Hematopoietic multipotent progenitor cell (in vitro differentiated cells): ENCODE results near the gene VSTM2B. TPM values are rescaled to one million over a fixed set of nuclear protein-coding genes. Genes with fewer than 3 reads are reported as not detected.
"Not testable (repeated sequence)": the region's sequence is repeated elsewhere in the genome, so short reads cannot be mapped to it uniquely, and the experiment has no call there.

Source experiments
- DNase-seq, 3 donors: peaks; one replicate each; pipeline ENCODE4 v3.0.0-alpha.2; 2011 to 2015; ENCODE audit warnings: low read depth in 2 of 3, low spot score in 2 of 3
- total RNA-seq: library from RNA; depleted of rRNA; stranded (reverse); fragments of >200 nt; gene quantifications from one replicate; pipeline ENCODE4 v1.2.3, GENCODE V29; 2012

The VSTM2B gene
- total RNA-seq, 1 donor, result not detected

GRCh38 chr19:29544656-29545360, 19.0 kb downstream of the VSTM2B start:
- DNase-seq, result no peak

GRCh38 chr19:29545447-29545846, 19.7 kb downstream of the VSTM2B start:
- not testable (repeated sequence) for DNase-seq

- DNase-seq, result no peak
Measured at GRCh38 chr19:29545866-29546582, 20.2 kb downstream of the VSTM2B start.

GRCh38 chr19:29546583-29547190, 20.9 kb downstream of the VSTM2B start:
- no peak for DNase-seq

GRCh38 chr19:29547361-29547960, 21.7 kb downstream of the VSTM2B start:
- DNase-seq, result no peak

GRCh38 chr19:29547981-29548380, 22.2 kb downstream of the VSTM2B start:
- DNase-seq, result no peak

GRCh38 chr19:29548483-29549085, 22.8 kb downstream of the VSTM2B start:
- DNase-seq, result no peak

GRCh38 chr19:29549105-29550070, 23.6 kb downstream of the VSTM2B start:
- DNase-seq, result no peak

- DNase-seq, result no peak
Measured at GRCh38 chr19:29550896-29551295, 25.1 kb downstream of the VSTM2B start.

GRCh38 chr19:29551774-29552173, 26.0 kb downstream of the VSTM2B start:
- no peak for DNase-seq

GRCh38 chr19:29552454-29553280, 26.9 kb downstream of the VSTM2B start:
- DNase-seq, result no peak

GRCh38 chr19:29554149-29554548, 28.4 kb downstream of the VSTM2B start:
- DNase-seq, result no peak

- not testable (repeated sequence) for DNase-seq
Measured at GRCh38 chr19:29559110-29559509, 33.3 kb downstream of the VSTM2B start.

GRCh38 chr19:29559743-29560142, 33.9 kb downstream of the VSTM2B start:
- DNase-seq, result no peak

GRCh38 chr19:29560313-29561075, 34.7 kb downstream of the VSTM2B start:
- DNase-seq, result no peak

GRCh38 chr19:29561601-29562000, 35.8 kb downstream of the VSTM2B start:
- no peak for DNase-seq

GRCh38 chr19:29562299-29563297, 36.8 kb downstream of the VSTM2B start:
- DNase-seq, result no peak
